HG02759 (cell line): Measurements from ENCODE around the gene PIEZO2.

Experiments used
- ATAC-seq: cut with Tn5 transposase; IDR thresholded peaks from one replicate; pipeline ENCODE4 v1.9.1; 2021; ENCODE audit warnings: mild to moderate bottlenecking, moderate library complexity; ENCODE audit not compliant: unreplicated experiment

The PIEZO2 gene

DNA sequence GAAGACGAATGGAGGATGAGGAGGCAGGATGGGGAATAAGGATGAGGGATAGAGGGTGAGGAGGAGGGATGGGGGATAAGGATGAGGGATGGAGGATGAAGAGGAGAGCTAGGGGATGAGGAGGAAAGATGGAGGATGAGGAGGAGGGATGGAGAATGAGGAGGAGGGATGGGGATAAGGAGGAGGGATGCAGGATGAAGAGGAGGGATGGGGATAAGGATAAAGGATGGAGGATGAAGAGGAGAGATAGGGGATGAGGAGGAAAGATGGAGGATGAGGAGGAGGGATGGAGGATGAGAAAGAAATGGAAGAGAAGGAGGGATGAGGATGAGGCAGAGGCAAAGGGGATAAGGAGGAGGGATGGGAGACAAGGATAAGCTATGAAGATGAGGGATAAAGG lies 393.5 kb downstream of the PIEZO2 start:
- no peak for ATAC-seq

DNA sequence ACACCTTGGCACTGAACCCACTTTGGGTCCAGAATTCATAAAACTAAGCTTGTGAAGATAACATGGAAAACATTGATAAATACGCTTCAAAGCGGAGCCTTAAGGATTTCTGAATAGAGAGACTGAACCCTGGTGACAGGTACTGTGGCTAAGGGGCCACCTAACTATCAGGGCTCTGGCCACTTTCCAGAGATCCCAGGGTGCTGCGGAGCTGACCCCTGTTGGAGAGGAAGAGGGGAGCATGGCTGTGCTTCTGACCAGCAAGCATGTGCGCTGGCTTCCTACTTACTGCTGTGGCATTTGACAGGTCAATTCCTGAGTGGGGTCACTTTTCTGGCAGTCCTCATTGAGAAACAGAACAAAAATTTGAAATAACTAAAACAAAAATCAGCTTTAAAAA lies 395.2 kb downstream of the PIEZO2 start:
- ATAC-seq = no peak

DNA sequence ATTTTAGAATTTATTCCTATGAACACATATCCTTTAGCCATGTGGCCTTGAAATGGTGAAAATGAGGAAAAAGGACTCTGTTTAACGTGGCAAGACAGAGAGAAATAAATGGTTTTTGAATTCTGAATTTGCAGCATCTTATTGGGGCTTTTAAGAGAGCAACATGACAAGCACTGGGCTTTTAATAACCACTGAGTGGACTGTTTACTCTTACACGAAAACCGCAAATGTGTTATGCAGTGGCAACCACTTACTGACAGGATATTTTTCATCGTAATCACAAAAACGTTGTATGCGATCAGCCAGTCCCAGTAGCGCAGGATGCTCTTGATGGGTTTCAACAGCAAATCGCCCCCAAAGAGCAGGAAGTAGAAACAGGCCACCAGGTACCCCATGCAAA lies 397.0 kb downstream of the PIEZO2 start:
- ATAC-seq = no peak

GRCh38 chr18:10751653-10752052 lies 397.7 kb downstream of the PIEZO2 start:
- no peak for ATAC-seq

DNA sequence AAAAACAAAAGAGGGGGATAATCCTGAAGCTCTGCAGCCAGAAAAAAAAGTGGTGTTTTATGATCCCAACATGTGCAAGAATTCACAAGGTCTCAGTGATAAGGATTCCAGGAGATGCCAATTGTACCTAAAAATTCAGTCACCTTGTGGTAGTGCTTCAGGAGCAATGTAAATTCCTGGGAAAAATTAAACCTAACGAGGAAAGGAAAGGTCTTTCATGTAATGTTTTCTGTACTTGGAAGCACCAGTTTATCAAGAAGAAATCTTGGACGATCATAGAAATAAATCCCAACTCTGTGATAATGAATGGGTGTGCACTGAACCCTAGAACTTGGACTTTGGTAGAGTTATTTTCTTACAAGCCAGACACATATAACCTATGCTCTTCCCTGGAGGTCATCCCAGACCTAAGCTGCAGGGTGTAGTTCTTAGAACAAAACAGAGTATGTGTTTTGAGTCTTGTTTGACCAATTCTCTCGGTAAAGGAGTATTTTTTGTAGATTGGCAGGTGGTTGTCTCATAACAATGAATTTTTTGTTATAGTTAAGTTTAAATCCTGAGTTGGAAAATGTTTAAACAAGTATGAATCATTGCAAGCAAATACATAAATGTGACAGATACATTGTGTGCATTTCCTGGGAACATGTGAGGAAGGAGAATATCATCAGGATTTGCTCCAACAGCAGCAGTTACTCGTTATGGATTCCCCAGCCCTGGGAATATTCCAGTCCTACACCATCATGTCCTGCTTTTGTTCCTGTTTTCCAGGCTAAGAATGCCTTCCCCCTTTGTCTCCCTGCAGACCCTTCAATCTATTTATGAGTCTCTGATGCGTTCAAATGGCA lies 399.0 kb downstream of the PIEZO2 start:
- ATAC-seq = no peak

GRCh38 chr18:10748641-10749040 lies 400.7 kb downstream of the PIEZO2 start:
- no peak for ATAC-seq

GRCh38 chr18:10745971-10746370 lies 403.4 kb downstream of the PIEZO2 start:
- ATAC-seq = no peak

DNA sequence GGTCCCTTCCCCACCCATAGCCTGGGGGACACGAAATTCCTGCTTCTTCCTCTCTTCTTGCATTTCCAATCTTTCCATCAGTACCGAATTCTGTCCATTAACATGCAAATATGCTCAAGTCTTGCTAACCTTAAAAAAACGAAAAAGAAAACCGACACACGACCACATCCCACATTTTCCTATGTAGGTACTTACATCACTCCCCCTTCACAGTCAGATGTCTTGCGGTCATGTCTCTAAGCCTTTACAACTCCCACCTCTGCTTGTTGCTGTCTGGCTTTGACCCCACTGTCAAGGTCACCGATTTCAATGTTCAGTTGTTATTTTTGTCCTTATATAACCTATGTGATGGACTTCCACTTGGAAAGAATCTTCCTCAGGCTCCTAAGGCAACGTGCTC lies 404.1 kb downstream of the PIEZO2 start:
- no peak for ATAC-seq

DNA sequence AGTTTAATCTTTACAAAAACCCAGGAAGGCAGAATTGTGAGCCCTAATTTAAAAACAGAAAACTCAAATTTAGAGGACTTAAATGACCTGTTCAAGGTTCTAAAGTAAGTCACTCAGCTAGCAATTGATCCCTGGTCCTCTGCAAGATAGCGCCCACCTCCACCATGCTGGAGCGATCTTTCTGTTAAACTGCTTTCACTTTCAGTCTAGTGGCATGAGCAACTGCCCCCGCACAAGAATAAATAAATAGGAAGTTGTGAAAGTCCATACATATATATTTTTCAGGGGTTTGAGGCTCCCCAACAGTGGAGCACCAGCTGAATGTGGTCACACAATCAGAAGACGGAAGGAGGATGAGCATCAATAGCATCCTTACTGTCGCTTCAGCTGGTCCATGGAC lies 405.6 kb downstream of the PIEZO2 start:
- no peak for ATAC-seq

GRCh38 chr18:10739152-10739551 lies 410.2 kb downstream of the PIEZO2 start:
- no peak for ATAC-seq

GRCh38 chr18:10736984-10737383 lies 412.4 kb downstream of the PIEZO2 start:
- no peak for ATAC-seq

- no peak for ATAC-seq
Observed at GRCh38 chr18:10732990-10733389, 416.4 kb downstream of the PIEZO2 start.

DNA sequence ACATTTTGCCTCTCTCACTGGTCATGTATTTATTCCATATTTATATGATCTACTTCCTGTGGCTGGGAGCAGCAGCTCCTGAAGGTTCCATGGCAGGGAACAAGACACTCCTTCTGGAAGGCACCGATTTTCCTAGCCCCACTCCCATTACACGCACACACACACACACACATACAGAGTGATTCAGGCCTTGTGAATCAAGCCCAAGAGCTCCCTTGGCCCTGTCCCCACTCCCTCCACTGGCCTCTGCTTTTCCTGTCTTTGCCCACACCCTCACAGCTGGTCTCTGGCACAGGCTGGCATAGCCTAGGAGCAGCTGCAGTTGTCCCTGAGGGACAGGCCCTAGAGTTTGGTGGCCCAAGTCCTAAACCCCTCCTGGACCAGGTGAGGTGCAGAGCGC lies 421.9 kb downstream of the PIEZO2 start:
- ATAC-seq = no peak

DNA sequence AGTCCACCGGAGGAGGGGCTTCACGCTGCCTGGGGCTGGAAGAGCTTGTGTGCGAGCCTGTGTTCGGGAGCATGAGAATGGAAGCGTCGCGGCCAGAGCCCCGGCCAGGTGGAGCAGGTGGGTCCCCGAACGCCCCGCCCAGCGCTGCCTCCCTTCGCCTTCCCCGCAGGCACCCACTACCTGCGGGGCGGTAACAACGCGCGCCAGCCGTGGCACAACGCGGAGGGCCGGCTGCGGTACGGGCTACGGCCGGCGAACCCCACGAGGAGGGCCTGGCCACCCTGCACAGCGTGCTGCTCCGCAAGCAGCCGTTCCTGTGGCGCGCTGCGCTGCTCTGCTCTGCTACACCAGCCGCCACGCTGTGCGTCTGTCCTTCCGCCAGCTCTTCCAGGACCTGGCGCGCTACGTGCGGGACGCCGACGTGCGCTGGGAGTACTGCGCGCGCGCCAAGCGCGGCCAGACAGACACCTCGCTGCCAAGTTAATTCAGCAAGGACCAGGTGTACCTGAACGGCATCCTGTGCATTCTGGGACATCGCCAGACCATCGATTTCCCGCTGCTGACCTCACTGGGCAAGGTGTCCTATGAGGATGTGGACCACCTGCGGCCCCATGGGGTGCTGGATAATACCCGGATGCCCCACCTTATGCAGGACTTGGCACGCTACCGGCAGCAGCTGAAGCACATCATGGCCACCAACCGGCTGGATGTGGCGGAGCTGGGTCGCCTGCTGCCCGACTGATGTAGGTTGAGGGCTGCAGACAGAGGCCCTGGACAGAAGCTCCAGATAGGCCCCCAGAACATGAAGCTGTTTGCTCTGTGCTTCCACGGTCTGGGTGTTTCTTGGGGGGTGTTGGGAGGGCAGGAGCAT lies 422.9 kb downstream of the PIEZO2 start:
- ATAC-seq = no peak

DNA sequence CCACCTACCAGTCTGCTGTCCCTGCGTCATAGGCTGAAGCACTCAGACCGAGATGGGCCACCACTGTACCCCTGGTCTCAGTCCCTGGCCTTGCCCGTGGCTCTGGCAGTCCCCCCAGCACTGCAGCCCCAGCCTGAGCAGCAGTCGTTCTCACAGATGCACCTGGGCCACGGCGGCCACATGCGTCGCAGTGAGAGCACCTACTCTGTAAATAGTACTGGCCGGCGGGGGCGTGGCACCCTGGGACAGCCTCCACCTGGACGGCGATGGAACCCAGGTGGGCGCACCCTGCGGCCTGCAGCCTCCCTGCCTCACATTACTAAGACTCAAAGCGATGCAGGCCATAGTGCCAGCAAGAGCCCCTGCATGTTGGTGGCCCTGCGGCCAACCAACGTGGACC lies 424.7 kb downstream of the PIEZO2 start:
- ATAC-seq = no peak

- no peak for ATAC-seq
Observed at GRCh38 chr18:10723496-10723895, 425.9 kb downstream of the PIEZO2 start.

DNA sequence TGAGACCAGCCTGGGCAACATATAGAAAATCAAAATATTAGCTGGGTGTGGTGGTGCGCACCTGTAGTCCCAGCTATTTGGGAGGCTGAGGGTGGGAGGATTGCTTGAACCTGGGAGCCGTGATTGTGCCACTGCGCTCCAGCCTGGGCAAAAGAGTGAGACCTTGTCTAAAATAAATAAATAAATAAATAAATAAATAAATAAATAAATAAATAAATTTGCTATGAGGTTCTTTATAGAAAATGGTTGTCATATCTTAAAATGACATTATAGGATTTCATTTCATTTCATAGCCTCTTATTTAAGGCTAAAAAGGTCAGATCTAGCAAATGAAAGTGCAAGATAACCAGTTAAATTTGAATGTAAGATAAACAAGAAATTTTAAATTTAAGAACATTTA lies 430.6 kb downstream of the PIEZO2 start:
- no peak for ATAC-seq

- no peak for ATAC-seq
Observed at GRCh38 chr18:10715791-10716190, 433.6 kb downstream of the PIEZO2 start.

DNA sequence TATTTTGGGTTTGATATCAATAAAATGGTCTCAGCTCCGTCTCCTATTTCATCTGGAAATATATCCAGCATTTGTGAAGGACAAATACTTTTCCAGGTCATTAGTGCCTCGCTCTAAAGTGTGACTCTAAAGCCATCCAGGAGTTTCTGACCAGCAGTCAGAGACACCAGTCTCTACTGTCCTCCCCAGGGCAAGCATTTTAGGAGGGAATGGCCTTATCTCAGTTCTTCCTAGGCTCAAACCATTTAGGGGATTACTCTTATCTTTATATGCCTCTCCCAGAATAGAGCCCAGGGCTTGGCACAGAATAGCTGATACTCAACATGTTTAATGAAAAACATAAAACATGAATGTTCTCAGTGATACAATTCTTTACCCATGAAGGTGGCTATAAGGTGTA lies 436.0 kb downstream of the PIEZO2 start:
- no peak for ATAC-seq

GRCh38 chr18:10707294-10707693 lies 442.1 kb downstream of the PIEZO2 start:
- no peak for ATAC-seq

GRCh38 chr18:10705786-10706185 lies 443.6 kb downstream of the PIEZO2 start:
- ATAC-seq = no peak

GRCh38 chr18:10705291-10705690 lies 444.1 kb downstream of the PIEZO2 start:
- no peak for ATAC-seq
